HS-27A (cell line): ENCODE data around the gene DNAJC30.

Experiments used
- DNase-seq: peaks from one replicate; pipeline ENCODE4 v3.0.0-alpha.2; 2012; ENCODE audit warnings: low read depth, missing footprints

The DNAJC30 gene

DNA sequence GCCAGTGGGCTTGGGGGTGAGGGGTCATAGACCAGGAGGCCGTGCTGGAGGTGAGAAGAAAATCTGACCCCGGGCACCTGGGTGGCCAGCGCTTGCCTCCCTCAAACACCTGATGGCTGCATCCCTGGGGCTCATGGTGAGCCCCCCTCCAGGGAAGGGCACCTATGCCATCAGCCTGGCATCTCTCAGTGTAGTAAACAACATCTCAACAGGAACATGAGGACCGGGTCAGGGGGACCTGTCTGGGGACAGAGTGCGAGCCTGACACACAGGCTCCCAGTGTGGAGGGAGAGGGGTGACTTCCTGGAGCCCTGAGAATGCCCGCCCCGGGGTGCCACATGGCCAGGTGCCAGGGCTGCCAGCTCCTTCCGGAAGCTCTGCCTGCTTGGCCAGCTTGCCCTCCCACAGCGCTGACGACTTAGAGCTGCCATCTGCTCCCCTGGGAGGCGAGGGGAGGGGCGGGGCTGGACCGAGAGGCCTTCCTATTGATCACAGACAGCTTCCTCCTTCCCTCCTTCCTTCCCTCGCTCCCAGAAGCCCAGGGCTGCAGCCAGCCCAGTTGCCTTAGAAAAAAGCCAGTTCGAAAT lies 23.9 kb upstream of the DNAJC30 start:
- no peak for DNase-seq

DNA sequence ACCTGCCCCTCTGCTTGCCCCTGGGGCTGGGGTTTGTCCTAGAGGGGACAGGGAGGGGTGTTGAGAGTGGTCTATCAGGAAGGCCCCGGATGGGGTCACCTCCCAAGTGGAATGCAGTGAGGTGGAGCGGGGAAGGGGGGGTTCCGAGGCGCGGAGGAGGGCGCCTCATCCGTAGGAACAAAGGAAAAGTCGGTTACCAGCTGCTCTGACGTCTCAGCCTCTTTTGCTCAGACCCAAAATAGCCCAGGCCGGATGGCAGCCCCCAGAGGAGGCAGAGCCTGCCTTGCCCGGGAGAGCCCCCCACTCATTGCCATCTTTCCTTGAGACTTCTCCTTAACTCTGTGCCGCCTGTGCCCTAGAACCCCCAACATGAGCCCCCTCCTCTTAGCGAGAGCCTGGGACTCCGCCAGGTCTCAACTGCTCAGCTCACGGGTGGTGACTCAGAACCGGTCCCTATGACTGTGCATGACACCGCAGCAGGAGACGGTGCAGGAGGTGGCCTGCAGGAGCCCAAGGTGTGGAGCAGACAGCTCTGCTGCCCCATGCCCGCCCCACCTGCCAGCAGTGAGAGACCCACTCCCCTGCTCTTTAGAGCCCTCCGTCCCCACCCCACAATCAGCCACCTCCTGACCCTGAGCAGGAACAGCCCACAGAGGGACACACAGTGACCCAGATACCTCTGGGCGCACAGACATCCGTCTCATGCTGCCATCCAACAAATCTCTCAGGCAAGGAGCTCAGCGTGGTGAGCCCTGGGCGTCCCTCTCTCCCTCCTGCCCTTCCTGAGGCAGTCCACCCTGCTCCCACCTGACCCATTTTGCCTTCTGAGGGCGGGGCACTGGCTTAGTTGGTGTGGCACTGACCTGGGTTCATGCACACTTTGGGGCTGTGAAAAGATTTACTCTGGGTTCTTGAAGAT lies 23.1 kb upstream of the DNAJC30 start:
- DNase-seq: no peak

DNA sequence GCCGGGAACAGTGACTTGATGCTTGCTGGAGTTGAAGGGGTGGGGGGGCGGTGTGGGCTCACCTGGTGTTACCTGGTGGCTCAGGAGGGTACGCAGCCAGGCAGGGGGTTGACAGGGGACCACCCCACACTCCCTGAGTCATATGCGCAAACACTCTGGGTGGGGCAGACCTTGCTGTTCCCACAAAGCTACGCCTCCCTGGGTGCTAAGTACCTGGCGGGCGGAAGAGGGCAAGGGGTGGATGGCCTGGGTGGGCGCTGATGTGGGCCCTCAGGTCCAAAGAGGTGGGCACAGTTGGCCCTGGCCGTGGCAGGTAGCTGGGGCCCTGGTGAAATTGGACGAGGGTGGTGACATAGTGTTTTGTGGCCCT lies 22.3 kb upstream of the DNAJC30 start:
- DNase-seq: no peak

DNA sequence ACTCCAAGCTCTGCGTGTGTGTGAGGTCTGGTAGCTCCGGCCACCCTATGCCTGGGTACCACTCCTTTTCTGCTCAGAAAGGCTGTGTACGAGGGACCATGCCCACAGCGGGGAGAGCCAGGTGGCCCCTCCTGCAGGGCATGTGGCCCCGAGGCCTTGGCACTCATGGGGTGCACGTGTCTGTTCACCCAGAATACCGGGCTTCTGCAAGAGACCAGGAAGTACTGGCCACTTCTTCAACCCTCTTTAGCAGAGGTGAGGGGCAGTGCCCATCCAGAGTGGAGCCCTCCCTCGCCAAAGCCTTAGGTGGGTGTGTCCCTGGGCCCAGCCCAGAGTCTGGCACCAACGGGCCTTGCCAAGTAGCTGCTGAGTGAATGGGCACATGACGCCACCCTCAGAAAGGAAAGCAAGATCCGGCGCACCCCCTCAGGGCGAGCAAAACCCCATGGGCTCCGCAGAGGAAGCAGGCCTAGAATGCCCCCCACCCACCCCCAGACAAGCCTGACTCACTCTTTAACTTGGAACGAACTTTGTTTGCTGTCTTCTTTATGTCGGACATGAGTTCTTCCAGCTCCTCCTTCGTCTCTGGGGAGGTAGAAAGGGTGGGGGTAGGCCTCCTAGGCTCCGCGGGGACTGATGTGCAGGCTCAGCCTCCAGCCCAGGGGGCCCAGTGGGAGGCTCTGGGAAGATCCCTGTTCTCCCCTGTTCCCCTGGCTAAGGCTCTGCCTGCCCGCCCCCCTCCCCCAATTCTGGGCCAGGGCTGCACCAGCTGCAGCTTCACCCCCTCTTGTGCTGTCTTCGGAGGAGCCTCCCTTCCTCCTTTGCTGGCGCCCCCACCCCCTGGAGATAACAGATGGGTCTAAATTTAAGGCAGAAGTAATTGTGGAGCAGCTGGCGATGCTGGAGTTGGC lies 21.6 kb upstream of the DNAJC30 start:
- DNase-seq: no peak

DNA sequence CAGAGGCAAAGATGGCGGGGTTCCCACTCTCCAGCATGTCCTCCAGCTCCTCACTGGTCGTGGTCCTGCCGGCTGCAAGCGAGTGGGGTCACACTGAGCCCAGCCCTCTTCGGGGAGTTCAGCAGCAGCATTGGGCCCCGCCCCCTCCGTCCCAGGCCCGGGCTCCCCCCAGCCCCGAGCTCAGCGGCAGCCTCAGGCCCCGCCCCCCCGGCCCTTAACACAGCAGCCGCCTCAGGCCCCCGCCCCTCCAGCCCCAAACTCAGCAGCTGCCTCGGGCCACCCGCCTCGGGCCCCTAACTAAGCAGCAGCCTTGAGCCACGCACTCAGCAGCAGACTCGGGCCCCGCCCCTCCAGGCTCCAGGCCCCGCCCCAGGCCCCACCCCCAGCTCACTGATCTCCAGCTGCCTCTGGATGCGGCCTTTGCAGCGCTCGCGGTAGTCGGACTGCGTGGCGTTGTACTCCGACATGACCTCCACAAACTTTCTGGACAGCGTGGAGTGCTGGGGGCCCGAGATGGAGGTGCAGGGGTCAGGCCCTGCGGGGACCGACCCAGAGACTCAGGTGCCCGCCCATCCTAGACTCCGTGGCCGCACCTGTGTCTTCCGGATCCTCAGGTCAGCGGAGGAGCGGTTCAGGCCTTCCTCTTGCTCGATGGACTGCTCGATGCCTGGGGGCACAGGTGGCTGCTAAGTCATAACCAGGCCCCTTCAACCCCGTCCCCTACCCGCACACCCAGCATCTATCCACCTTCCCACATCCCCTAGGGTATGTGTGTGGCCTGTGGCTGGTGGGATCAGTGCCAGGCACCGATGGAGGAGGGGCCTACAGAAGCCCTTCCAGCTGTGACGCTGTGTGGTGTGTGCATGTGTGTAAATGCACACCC lies 20.7 kb upstream of the DNAJC30 start:
- no peak for DNase-seq

DNA sequence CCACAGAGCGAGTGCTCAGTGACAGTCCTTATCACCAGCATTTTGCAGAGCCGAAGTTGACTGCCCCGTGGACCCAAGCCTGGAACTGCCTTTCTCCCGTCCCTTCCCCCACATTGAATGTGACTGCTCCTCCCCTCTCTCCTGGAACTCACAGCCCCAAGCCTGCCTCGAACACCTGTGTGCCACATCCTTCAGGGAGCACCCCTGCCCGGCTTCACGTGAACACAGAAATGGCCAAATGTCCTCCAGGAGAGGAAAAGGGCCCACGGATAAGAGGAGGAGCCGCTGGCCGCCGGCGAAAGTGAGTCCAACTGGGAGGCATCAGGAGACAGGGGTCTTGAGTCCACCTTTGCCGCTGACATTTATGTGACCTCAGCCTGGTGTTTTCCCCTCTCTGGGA lies 20.0 kb upstream of the DNAJC30 start:
- DNase-seq: no peak

DNA sequence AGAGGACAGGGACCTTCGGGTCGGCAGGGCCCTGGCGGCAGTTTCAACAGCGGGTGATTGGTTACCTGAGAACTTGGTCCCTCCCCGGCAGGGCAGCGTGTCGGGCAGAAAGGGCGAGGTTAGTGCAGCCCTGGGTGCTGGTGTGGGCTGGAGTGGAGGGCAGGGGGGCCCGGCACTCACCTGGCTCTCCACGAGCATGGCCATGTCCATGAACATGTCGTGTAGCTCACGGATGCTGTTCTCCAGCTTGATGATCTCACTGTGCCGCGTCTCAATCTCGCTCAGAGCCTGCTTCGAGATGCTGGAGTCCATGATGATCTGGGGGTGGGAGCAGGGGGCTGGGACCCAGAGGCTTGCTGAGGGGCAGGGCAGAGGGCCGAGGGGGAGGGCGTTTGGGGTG lies 19.4 kb upstream of the DNAJC30 start:
- no peak for DNase-seq

DNA sequence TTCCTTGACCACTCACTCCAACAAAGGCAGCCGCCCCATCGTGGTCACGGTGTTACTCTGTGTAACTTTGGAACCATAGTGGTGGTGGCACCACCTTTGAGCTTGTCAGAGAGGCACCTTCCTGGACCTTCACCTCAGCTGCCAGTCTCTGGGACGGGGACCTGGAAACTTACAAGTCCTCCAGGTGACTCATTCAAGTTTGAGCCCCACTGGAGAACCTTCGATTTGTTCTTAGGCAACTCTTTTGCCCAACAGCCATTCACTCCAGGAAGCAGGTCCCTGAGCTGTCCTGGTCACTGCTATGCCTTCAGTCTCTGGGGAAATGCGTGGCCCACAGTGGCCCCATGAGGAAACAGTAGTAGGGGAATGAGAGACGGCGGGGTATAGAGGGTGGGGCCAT lies 19.0 kb upstream of the DNAJC30 start:
- no peak for DNase-seq

DNA sequence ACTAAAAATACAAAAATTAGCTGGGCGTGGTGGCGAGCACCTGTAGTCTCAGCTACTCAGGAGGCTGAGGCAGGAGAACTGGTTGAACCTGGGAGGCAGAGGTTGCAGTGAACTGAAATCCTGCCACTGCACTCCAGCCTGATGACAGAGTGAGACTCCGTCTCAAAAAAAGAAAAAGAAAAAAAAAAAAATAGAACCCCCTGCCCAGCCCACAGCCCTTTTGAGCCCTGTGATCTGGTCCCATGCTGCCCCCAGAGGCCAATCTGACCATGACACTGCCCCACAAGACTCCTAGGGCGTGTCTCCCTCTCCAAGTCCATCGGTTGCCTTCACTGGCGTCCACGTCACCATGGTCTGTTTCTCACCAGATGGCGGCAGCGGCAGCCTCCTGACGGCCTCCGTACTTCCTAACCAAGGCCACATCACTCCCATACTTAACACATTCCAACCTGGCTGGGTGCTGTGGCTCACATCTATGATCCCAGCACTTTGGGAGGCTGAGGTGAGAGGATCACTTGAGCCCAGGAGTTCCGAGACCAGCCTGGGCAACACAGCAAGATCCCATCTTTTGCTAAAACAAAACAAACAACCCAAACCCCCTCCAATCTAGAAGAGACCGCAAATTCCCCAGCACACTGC lies 18.2 kb upstream of the DNAJC30 start:
- no peak for DNase-seq

DNA sequence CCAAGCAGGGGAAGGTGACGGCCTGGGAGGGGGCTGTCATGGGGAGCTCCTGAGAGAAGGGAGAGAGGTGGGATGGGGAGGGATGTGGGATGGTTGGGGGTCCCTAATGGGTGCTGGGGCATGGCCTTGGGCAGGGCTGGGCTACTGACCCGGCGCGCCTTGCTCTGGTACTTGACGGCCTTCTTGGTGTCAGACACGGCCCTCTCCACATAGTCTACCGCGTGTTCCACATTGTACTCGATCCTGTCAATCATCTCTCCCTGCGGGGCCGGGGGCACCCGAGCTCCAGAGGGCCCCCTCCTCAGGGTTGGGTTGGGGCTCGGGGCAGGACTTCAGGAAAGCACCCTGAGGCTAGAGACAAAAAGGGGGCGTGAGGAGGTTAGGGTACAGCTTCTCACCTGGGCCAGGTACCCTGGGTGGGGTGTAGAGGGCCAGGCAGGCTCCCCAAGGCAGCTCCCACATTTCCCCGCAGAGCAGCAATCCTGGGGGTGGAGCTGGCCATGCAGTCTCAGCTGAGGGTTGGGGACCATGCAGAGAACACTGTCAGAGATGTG lies 17.4 kb upstream of the DNAJC30 start:
- DNase-seq: no peak

DNA sequence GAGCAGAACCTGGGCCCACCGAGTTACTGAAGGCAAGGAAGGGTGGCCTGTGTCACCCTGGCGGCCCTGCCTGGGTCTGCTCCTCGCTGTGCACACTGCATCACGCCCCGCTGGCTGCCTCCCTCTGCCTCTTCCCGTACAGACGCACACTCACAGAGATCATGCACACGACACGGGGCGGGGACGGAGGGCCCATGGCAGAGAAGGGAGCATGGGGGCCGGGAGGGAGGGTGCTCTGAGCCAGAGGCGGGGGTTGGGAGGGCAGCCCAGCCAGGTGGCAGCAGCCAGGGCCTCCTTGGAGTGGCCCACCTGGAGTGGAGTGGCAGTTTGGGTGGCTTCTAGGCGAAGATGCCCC lies 16.8 kb upstream of the DNAJC30 start:
- no peak for DNase-seq

DNA sequence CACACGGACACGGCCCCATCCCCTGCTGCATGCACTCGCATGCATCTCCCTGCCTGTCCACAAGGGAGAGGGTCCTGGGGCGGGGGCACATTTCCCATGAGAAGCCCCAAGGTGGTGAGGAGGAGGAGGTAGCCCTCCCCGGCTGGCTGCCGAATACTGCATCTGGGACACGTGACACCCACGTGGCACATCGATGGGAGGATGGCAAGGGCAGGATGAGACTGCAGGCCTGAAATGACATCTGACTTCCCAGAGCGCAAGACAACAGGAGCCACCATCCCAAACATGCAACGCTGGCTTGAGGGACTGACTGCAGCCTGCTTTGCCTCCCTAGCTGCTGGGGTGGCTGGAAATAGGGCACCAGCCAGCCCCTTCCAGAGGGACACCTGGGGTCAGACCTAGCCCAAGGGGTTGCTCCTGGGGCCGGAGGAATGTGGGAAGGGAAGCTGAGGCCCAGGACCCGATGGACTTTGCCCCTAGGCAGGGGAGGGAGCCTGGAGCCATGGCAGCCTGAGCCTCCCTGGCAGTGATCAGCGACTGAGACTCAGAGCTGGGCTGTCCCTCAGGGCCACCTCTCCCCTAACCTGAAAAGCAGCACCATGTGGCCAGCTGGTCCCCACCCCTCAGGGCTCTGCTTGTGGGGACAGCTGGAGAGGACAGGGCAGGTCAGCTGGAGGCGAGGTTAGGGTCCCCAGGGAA lies 16.3 kb upstream of the DNAJC30 start:
- no peak for DNase-seq

DNA sequence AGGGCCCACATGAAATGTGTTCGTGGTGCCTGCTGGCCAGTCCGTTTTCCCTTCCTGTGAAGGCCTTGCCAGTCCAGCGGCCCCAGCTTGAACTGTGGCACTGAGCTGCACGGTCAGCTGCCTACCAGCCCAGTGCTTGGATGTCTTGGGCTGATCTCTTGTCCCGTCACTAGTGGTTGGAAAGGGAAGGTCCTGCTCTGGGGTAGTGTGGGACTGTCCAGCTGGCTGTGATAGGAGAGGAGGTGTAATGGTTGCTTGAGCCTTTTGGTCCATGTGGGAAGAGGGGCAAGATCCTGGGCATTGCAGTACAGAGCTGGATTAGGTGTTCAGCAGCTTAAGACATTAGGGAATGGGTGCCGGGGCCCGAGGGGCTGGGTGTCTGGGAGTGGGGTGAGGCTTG lies 15.2 kb upstream of the DNAJC30 start:
- no peak for DNase-seq

DNA sequence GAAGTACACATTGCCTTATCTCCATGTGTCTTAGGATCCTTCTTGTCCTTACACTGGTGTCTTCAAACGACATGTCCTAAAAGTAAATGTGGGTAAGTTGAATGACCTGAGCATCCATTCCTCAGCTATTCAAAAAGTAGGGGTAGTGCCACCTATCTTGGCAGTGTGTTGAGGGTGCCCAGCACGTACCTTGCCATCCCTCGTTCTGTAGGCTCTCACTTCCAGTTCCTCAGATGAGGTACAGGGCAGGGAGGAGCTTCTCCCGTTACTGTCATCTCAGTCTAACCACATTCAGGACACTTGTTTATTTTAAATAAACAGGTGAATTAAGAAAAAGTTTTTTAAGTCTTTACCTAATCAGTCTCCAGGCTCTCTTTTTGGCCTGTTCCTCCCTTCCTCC lies 13.1 kb upstream of the DNAJC30 start:
- no peak for DNase-seq

DNA sequence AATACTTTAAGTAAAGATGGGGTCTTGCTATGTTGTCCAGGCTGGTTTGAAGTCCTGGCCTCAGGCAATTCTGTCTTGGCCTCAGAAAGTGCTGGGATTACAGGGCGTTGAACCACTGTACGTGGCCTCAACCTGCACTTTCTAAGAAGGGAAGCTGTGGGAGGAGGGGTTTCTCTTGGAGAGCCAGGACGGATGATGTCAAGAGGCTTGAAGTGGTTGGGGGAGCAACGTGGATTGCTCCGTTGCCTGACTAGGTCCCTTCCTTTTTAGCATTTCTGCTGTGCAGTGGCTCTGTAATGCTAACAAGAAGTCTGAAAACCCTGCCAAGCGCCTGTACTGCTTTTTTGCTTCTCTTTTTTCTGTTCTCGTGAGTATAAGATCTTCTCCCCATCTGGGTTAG lies 7.4 kb upstream of the DNAJC30 start:
- DNase-seq: no peak

DNA sequence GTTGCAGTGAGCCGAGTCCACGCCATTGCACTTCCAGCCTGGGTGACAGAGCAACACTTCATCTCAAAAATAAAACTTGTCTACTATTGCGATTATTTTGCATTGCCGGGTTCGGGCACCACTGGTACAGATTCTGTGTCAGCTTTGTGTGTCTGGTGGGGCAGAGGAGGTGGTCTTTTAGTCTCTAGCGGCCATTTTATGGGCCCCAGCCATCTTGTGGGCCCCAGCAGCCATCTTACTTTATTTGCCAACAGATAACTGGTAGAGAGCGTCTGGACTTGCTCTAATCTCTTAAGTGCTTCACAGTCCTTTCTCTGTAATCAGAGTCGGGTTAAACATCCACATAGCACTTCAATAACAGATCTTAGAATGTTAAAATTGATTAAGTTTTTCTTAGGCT lies 5.0 kb upstream of the DNAJC30 start:
- no peak for DNase-seq

DNA sequence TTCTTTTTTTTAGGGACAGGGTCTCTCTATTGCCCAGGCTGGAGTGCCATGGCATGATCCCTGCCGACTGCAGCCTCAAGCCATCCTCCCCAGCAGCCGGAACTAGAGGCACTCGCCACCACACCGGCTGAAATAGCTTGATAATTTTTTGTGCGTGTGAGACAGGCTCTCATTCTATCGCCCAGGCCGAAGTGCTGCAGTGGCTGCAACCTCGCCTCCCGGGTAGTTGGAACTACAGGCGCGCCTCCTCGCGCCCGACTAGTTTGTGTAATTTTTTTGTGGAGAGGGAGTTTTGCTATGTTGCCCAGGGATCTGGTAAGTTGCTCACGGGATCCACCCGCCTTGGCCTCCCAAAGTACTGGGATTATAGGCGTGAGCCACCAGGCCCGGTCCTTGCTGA lies 2.1 kb upstream of the DNAJC30 start:
- no peak for DNase-seq

DNA sequence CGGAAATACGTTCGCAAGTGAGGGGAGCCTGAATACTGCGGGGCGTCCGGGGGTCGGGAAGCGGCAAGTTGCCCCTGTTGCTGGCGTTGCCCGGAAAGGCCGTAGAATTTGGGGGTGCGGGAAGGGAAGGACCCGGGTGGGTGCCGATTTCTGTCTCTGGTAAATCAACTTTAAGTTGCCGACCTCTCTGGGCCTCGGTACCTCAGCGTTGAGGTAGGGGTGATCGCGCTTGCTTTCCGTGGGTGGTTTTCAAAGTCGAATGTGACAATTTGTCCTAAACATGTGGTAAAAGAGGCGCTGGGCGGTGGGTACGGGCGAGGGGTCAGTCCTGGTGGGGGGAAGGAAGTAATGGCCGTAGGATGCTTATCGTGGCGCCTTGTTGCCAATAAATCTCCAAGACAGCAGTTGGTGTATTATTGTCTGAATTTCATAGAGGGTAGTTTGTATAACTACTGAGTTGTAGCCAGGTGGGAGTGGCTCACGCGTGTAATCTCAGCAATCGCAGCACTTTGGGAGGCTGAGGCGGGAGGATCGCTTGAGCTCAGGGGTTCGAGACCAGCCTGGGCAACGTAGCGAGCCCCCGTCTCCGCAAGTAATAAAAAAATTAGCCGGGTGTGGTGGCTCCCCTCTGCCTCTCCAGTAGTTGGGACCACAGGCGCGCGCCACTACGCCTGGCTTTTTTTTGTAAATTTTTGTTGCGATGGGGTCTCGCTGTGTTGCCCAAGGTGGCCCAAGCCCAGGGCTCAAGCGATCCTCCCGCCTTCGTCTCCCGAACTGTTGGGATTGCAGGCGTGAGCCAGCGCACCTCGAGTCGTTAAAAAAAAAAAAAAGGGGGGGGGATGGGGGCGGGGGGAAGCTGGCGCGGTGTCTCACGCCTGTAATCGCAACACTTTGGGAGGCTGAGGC lies 788 bp upstream of the DNAJC30 start:
- DNase-seq: no peak

DNA sequence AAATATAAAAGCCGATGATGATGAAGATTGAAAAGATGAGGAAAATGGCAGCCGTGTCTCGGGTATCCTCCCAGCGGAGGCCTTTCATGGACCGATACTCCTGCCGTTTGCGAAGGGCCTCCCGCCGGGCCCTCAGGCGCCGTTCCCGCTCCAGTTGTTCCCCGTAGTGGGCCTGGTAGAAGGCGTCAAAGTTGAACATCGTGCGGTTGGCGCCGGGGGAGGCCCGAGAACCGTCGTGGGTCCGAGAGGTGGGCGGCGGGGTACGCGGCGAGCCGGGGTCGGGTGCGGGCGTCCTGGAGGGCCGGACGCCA lies 553 bp downstream of the DNAJC30 start:
- DNase-seq: no peak

DNA sequence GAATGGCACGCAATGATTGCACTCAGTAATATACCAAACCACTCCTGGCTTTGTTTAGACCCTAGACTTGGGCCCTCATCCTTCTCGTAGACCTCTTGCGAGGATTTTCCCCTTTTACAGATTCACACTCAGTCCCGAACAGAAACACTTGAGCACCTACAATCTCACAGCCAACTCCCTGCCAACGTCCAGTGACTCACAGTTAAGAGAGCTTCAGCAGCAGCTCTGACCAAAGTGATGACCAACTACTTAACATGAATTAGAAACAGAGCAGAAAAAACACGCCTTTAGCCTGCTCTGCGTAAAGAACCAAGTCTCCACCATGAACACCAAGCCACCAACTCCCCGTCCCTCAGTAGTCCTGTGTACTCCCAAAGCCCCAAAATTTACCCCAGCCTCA lies 2.2 kb downstream of the DNAJC30 start:
- DNase-seq: no peak
